Endothelial cell of umbilical vein (primary cell): Measurements from ENCODE around the gene P3H2.

Source experiments
- EZH2 ChIP-seq: IDR thresholded peaks from 2 replicates; pipeline ENCODE4 v1.6.1; 2012; ENCODE audit warnings: borderline replicate concordance, low read depth, mild to moderate bottlenecking, moderate library complexity, low read length, inconsistent platforms; ENCODE audit not compliant: severe bottlenecking
- FOS ChIP-seq: IDR thresholded peaks from 2 replicates; pipeline ENCODE4 v1.6.1; 2011; ENCODE audit warnings: mild to moderate bottlenecking, low read length, moderate library complexity, borderline replicate concordance; ENCODE audit not compliant: insufficient read depth
- JUN ChIP-seq: IDR thresholded peaks from 2 replicates; pipeline ENCODE4 v1.6.1; 2011; ENCODE audit warnings: borderline replicate concordance, low read depth; ENCODE audit not compliant: insufficient read length, insufficient read depth
- POLR2A ChIP-seq: IDR thresholded peaks from 2 replicates; pipeline ENCODE4 v1.6.1; 2012; ENCODE audit warnings: low read depth, mild to moderate bottlenecking, control low read depth, low read length
- POLR2AphosphoS5 ChIP-seq: IDR thresholded peaks from 2 replicates; pipeline ENCODE4 v1.6.1; 2012; ENCODE audit warnings: low read depth, mild to moderate bottlenecking, control low read depth, low read length, moderate library complexity; ENCODE audit not compliant: insufficient read depth
- TF ChIP-seq, protein P1 (sequence below), 2 donors: IDR thresholded peaks; 1 replicate in 1 of 2; 2 replicates in 1 of 2; pipeline ENCODE4 v1.5.1; 2011; ENCODE audit warnings: low read length in 2 of 2, mild to moderate bottlenecking in 2 of 2, moderate library complexity in 2 of 2, control low read depth in 1 of 2, inconsistent platforms in 1 of 2, low read depth in 1 of 2; ENCODE audit not compliant: insufficient read depth in 1 of 2; ENCODE audit errors: extremely low read depth in 1 of 2

DNA sequence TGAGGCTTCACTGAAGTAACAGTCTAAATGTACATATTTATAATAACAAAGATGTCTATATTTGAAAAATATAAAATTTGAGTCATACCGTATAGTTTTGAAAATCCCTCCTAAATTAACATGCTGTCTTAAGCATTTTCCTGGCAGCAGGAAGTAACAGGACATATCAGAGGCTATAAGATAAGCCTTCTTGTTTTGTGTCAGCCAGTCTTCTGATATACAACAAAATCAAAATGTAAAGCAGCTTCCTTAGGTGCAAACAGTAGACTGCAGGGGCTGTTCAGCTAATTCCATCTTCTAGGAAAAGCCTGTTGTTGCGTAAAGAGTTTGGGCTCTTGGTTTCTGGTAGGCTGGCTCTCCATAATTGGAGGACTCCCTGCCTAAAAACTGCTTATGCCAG is 56.0 kb downstream of the P3H2 start:
- TF ChIP-seq EZH2 (no peak), JUN (no peak), POLR2A (no peak), POLR2AphosphoS5 (no peak), FOS (no peak)
- TF ChIP-seq, protein P1, sequence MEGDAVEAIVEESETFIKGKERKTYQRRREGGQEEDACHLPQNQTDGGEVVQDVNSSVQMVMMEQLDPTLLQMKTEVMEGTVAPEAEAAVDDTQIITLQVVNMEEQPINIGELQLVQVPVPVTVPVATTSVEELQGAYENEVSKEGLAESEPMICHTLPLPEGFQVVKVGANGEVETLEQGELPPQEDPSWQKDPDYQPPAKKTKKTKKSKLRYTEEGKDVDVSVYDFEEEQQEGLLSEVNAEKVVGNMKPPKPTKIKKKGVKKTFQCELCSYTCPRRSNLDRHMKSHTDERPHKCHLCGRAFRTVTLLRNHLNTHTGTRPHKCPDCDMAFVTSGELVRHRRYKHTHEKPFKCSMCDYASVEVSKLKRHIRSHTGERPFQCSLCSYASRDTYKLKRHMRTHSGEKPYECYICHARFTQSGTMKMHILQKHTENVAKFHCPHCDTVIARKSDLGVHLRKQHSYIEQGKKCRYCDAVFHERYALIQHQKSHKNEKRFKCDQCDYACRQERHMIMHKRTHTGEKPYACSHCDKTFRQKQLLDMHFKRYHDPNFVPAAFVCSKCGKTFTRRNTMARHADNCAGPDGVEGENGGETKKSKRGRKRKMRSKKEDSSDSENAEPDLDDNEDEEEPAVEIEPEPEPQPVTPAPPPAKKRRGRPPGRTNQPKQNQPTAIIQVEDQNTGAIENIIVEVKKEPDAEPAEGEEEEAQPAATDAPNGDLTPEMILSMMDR (IDR thresholded peaks at IDR 0.05; ENCODE audit: extremely low read depth in 1 of 2, insufficient read depth in 1 of 2, low read depth in 1 of 2, low read length in 2 of 2) = no peak
